Lower leg skin (tissue), 3 donors: ENCODE measurements around the gene SVIL.

ENCODE experiments used
- POLR2A ChIP-seq, 2 donors: fragments of 450-650 bp; IDR thresholded peaks; one replicate each; pipeline ENCODE4 v1.6.1; 2016 to 2017; ENCODE audit warnings: antibody characterized with exemption in 2 of 2, mild to moderate bottlenecking in 1 of 2, moderate library complexity in 1 of 2
- TF ChIP-seq, protein P1 (sequence below), 3 donors: fragments of 450-650 bp; IDR thresholded peaks; one replicate each; pipeline ENCODE4 v1.5.1; 2016; ENCODE audit warnings: antibody characterized with exemption in 3 of 3, mild to moderate bottlenecking in 3 of 3, moderate library complexity in 2 of 3

DNA sequence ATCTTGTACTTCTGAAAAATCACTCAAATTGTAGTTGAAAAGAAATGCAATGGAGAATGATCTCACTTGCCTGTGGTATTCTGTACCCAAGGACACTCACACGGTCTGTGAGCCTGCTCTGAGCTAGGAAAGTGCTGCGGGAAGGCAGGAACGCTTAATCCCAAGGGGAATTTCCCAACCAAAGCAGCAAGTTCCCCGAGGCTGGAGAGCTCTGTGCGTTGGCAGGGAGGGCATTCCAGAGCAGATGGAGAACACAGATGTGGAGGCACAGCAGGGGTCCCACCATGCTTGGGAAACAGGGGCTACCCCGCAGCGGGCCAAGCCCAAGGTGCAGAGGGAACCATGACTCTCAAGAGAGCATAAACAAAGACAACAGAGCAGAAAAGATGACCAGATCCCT is 13.6 kb downstream of the SVIL start:
- TF ChIP-seq POLR2A (IDR thresholded peaks at IDR 0.05), result no peak
- TF ChIP-seq, protein P1, sequence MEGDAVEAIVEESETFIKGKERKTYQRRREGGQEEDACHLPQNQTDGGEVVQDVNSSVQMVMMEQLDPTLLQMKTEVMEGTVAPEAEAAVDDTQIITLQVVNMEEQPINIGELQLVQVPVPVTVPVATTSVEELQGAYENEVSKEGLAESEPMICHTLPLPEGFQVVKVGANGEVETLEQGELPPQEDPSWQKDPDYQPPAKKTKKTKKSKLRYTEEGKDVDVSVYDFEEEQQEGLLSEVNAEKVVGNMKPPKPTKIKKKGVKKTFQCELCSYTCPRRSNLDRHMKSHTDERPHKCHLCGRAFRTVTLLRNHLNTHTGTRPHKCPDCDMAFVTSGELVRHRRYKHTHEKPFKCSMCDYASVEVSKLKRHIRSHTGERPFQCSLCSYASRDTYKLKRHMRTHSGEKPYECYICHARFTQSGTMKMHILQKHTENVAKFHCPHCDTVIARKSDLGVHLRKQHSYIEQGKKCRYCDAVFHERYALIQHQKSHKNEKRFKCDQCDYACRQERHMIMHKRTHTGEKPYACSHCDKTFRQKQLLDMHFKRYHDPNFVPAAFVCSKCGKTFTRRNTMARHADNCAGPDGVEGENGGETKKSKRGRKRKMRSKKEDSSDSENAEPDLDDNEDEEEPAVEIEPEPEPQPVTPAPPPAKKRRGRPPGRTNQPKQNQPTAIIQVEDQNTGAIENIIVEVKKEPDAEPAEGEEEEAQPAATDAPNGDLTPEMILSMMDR (IDR thresholded peaks at IDR 0.05), result no peak
